ENCODE data around the gene CELSR1. TPM values are rescaled to one million over a fixed set of nuclear protein-coding genes. Genes with fewer than 3 reads are reported as not detected.

CELSR1 gene
- total RNA-seq, 1 experiment from 2014 or later, result 22.6 TPM

DNA sequence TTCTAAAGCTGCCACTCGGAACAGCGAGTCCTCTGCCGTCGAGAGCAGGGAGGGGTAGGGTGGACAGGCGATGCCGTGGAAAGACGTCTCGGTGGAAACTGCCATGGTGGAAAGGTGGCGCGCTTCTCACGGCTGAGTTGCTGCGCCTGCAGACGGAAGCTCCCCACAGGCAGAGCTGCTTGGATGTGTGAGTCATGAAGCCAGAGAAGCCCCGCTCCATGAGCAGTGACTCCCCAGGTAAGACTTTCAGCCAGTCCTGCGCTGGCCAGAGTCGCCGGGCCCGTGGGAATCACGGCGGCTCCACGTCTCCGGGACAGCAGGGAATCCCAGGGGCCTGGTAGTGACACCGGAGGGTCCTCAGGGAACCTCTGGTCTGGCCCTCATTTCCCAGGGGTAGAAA, 205.9 kb downstream of the CELSR1 start:
- no peak overlapping the region for H2BK5ac ChIP-seq (ENCODE audit: insufficient read length, low read length)
- Mint-ChIP-seq H3K4me3 (no peak overlapping the region), H3K27me3 (ENCODE audit: low read depth) (no peaks in the 10 kb centered on the region), H3K9me3 (no peaks in the 10 kb centered on the region; a peak in 2 of 5 replicates), H3K27ac (peak overlapping the region in 1 of 3 experiments; percentile 83; a peak in 1 of 7 replicates), H3K36me3 (ENCODE audit: insufficient read depth in 1 of 3, low read depth in 3 of 3) (peaks cover 15 to 59% (median 34%) of the 10 kb centered on the region in 3 experiments), H3K4me1 (peaks cover 10 to 17% of the 10 kb centered on the region in 2 experiments)
- no peak overlapping the region for H3K4me2 ChIP-seq (ENCODE audit: insufficient read depth, insufficient read length, low read length)
- H2BK120ac ChIP-seq (ENCODE audit: low read depth, low read length, poor library complexity, severe bottlenecking), result no peak overlapping the region
- DNase-seq, result no peak
- no peak overlapping the region for H2BK15ac ChIP-seq (ENCODE audit: low read depth, low read length)
- no peak overlapping the region for H3T11ph ChIP-seq (ENCODE audit: low read length)
- H3K4ac ChIP-seq (ENCODE audit: low read depth, low read length), result no peak overlapping the region
- TF ChIP-seq, protein P1, sequence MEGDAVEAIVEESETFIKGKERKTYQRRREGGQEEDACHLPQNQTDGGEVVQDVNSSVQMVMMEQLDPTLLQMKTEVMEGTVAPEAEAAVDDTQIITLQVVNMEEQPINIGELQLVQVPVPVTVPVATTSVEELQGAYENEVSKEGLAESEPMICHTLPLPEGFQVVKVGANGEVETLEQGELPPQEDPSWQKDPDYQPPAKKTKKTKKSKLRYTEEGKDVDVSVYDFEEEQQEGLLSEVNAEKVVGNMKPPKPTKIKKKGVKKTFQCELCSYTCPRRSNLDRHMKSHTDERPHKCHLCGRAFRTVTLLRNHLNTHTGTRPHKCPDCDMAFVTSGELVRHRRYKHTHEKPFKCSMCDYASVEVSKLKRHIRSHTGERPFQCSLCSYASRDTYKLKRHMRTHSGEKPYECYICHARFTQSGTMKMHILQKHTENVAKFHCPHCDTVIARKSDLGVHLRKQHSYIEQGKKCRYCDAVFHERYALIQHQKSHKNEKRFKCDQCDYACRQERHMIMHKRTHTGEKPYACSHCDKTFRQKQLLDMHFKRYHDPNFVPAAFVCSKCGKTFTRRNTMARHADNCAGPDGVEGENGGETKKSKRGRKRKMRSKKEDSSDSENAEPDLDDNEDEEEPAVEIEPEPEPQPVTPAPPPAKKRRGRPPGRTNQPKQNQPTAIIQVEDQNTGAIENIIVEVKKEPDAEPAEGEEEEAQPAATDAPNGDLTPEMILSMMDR (conservative IDR thresholded peaks at IDR 0.05), result no peak
- H2BK12ac ChIP-seq (ENCODE audit: insufficient read length, low read depth, low read length), result no peak overlapping the region
- H3K4me1 ChIP-seq (ENCODE audit: insufficient read depth, low read length), result no peaks in the 10 kb centered on the region
- no peak overlapping the region for H3K56ac ChIP-seq (ENCODE audit: insufficient read length, low read depth, low read length)
- H4K5ac ChIP-seq (ENCODE audit: insufficient read length, low read depth, low read length), result no peak overlapping the region
- H4K8ac ChIP-seq (replicated peaks; ENCODE audit: insufficient read length, low read depth, low read length), result no peak overlapping the region
- no peaks in the 10 kb centered on the region for H3K27me3 ChIP-seq (ENCODE audit: insufficient read depth, low read length)
- no peak overlapping the region for H2BK20ac ChIP-seq (ENCODE audit: low read depth, low read length, poor library complexity, severe bottlenecking)
- no peaks in the 10 kb centered on the region; the same call in 1 of the 2 replicates for H3K79me2 ChIP-seq (ENCODE audit: insufficient read depth, low read length)
- no peaks in the 10 kb centered on the region for H3K9me3 ChIP-seq (ENCODE audit: control insufficient read depth, low read depth, low read length)
- H3K18ac ChIP-seq (ENCODE audit: insufficient read length, low read depth, low read length), result no peak overlapping the region
- H3K14ac ChIP-seq (ENCODE audit: insufficient read depth, low read length), result no peak overlapping the region
- H3K9ac ChIP-seq (ENCODE audit: extremely low read depth, insufficient read length, low read length), result no peak overlapping the region
- H3K23ac ChIP-seq (ENCODE audit: insufficient read length, low read depth, low read length), result no peak overlapping the region
- H4K91ac ChIP-seq (ENCODE audit: insufficient read length, low read depth, low read length), result no peak overlapping the region
- H3K79me1 ChIP-seq (ENCODE audit: insufficient read depth, low read depth, low read length, poor library complexity, severe bottlenecking), result peaks cover under 1% of the 10 kb centered on the region
- no peak overlapping the region for H3K27ac ChIP-seq (ENCODE audit: insufficient read length, low read depth, low read length)
- peaks cover 10% of the 10 kb centered on the region for H3K23me2 ChIP-seq (ENCODE audit: insufficient read length, low read depth, low read length, poor library complexity, severe bottlenecking)
- no CpG with 5 or more reads among the region's 23 CpGs for WGBS (ENCODE audit: extremely low coverage, insufficient read length, low lambda C conversion rate)
- H2AK5ac ChIP-seq (ENCODE audit: insufficient read length, low read length), result no peak overlapping the region
- no peak overlapping the region for H2AFZ ChIP-seq (ENCODE audit: low read length)
- H4K20me1 ChIP-seq (ENCODE audit: control insufficient read depth, insufficient read depth, insufficient read length), result no peaks in the 10 kb centered on the region

Measured in H9 (cell line).